PFSK-1 (cell line): ENCODE data around the gene TBR1.

ENCODE experiments used
- POLR2AphosphoS5 ChIP-seq: IDR thresholded peaks from 2 replicates; pipeline ENCODE4 v1.6.1; 2012; ENCODE audit warnings: low read depth, mild to moderate bottlenecking, control low read depth, low read length, moderate library complexity
- TAF1 ChIP-seq: IDR thresholded peaks from 2 replicates; pipeline ENCODE4 v1.6.1; 2012; ENCODE audit warnings: low read length, control low read depth, borderline replicate concordance; ENCODE audit not compliant: insufficient read depth
- TF ChIP-seq, protein P1 (sequence below), 2 experiments: IDR thresholded peaks; 2 replicates each; pipeline versions ENCODE4 v1.6.1 to v1.8.0; 2011 to 2012; ENCODE audit warnings: low read depth in 2 of 2, low read length in 2 of 2, control low read depth in 1 of 2, inconsistent platforms in 1 of 2, mild to moderate bottlenecking in 1 of 2, moderate library complexity in 1 of 2; ENCODE audit not compliant: insufficient read depth in 1 of 2

- TF ChIP-seq, protein P1, sequence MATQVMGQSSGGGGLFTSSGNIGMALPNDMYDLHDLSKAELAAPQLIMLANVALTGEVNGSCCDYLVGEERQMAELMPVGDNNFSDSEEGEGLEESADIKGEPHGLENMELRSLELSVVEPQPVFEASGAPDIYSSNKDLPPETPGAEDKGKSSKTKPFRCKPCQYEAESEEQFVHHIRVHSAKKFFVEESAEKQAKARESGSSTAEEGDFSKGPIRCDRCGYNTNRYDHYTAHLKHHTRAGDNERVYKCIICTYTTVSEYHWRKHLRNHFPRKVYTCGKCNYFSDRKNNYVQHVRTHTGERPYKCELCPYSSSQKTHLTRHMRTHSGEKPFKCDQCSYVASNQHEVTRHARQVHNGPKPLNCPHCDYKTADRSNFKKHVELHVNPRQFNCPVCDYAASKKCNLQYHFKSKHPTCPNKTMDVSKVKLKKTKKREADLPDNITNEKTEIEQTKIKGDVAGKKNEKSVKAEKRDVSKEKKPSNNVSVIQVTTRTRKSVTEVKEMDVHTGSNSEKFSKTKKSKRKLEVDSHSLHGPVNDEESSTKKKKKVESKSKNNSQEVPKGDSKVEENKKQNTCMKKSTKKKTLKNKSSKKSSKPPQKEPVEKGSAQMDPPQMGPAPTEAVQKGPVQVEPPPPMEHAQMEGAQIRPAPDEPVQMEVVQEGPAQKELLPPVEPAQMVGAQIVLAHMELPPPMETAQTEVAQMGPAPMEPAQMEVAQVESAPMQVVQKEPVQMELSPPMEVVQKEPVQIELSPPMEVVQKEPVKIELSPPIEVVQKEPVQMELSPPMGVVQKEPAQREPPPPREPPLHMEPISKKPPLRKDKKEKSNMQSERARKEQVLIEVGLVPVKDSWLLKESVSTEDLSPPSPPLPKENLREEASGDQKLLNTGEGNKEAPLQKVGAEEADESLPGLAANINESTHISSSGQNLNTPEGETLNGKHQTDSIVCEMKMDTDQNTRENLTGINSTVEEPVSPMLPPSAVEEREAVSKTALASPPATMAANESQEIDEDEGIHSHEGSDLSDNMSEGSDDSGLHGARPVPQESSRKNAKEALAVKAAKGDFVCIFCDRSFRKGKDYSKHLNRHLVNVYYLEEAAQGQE (IDR thresholded peaks at IDR 0.05; ENCODE audit: insufficient read depth in 1 of 2, low read depth in 2 of 2, low read length in 2 of 2): no peak
- TF ChIP-seq POLR2AphosphoS5 (no peak), TAF1 (no peak)
Measured at GRCh38 chr2:161471631-161472030, 55.5 kb downstream of the TBR1 start.
